ENCODE results near the gene MMP11.

Gene MMP11

GRCh38 chr22:23829845-23830372 is 57.3 kb downstream of the MMP11 start:
- DNase-seq (ENCODE audit: low read depth in 2 of 3, low spot score in 2 of 3): no peak

- no peak for DNase-seq (ENCODE audit: low read depth in 2 of 3, low spot score in 2 of 3)
These were observed 58.6 kb downstream of the MMP11 start for GRCh38 chr22:23831261-23831660.

GRCh38 chr22:23831781-23832180 is 59.1 kb downstream of the MMP11 start:
- DNase-seq (ENCODE audit: low read depth in 2 of 3, low spot score in 2 of 3): no peak

DNA sequence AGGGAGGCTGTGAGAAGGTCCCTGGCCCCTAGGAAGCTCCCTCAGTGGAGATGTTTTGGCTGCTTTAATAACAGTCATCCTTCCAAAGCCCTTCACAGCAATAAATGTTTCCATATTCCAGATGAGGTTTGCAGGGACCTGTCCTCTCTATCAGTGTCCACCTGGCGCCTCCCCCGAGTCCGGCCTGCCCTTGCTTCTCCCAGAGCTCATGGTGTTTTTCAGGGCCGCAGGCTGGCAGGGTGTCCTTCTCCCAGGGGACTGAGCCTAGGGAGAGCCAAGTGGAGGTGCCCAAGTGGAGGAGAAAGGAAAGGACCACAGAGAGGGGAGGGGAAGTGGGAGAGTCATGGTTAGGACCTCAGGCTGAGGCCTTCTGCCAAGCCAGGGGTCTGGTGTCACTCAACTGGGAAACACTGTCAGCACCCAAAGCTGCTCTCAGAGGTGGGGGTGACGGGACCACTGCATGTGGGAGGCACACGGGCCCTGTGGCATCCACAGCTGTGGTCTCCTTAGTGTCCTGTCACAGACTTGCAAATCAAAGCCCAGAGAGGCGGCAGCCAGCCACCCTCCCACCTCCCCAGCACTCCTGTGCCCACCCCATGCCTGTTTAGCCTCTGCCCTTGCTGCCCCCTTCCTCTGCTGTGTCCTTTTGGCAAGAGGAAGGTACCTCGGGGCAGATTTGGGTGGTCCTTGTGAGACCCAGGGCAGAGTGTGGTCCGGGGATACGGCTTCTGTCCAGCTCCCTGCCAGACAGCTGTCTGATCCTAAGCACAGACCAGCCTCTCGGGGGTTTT is 59.8 kb downstream of the MMP11 start:
- no peak for DNase-seq (ENCODE audit: low read depth in 2 of 3, low spot score in 2 of 3)

DNA sequence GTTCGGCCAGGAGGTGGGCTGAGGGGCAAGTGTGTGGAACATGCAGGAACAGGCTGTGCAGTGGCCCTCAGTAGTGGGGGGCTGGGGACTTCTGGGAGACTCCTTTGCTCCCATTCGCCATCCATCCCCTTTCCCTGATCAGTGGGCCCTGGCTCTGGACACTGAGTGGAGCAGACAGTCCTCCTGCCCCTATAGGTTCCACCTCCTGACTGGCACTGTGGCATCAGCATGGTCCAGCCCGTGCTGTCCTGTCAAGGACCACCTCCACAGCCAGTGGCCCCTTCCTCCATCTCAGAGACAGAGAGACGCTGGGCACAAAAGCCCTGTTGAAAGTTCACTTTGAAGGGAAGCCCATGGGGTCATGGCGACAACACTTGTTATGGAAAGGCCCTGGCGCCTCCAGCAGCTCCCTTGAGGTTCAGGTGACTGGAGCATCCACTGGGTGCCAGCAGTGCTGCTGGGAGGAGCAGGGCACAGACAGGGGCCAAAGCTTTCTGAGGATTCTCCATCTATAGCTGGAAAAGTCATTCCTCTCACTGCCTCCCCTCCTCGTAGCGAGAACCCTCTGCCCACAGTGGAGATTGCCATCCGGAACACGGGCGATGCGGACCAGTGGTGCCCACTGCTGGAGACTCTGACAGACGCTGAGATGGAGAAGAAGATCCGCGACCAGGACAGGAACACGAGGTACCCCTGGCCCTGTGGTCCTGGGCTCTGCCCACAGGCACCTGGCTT is 60.5 kb downstream of the MMP11 start:
- no peak for DNase-seq (ENCODE audit: low read depth in 2 of 3, low spot score in 2 of 3)

Data from activated CD8-positive, alpha-beta memory T cell treated with anti-CD3 and anti-CD28 coated beads for 48 hours (primary cell).